Testis (tissue), 3 donors: ENCODE results near the gene CA14. TPM values are rescaled to one million over a fixed set of nuclear protein-coding genes. Genes with fewer than 3 reads are reported as not detected.
"Not testable (repeated sequence)": the region's sequence is repeated elsewhere in the genome, so short reads cannot be mapped to it uniquely, and the experiment has no call there.

ENCODE experiments used
- DNase-seq: peaks from one replicate; pipeline ENCODE4 v3.0.0-alpha.2; 2019
- H3K27ac ChIP-seq, 2 donors: fragments of 200-600 bp; sonication (generic); one replicate each; pipeline ENCODE4 v1.5.1; 2019
- H3K27me3 ChIP-seq: fragments of 200-600 bp; sonication (generic); one replicate; pipeline ENCODE4 v1.5.1; 2019
- H3K36me3 ChIP-seq: fragments of 200-600 bp; sonication (generic); one replicate; pipeline ENCODE4 v1.5.1; 2017; ENCODE audit warnings: low read depth; ENCODE audit errors: missing control alignments
- H3K4me1 ChIP-seq: fragments of 200-600 bp; sonication (generic); one replicate; pipeline ENCODE4 v1.5.1; 2019
- H3K4me3 ChIP-seq, 2 donors: fragments of 200-600 bp; sonication (generic); one replicate each; pipeline ENCODE4 v1.5.1; 2017 to 2019
- H3K9me3 ChIP-seq: fragments of 200-600 bp; sonication (generic); one replicate; pipeline ENCODE4 v1.5.1; 2017
- POLR2A ChIP-seq: fragments of 450-650 bp; IDR thresholded peaks from one replicate; pipeline ENCODE4 v1.6.1; 2017; ENCODE audit warnings: antibody characterized with exemption, mild to moderate bottlenecking, moderate library complexity
- WGBS, 2 donors: methylation state at CpG; one replicate each; pipeline ENCODE4 v1.1.5; 2018; 5-methylcytosine and 5-hydroxymethylcytosine counted together
- intact Hi-C: fragments of 100-400 bp; cut with DNase I; formaldehyde crosslinking; loops from one replicate; pipeline ENCODE4 v1.15.1; 2023; ENCODE audit warnings: low total_unique reads
- polyA plus RNA-seq: library from polyadenylated mRNA; stranded (reverse); fragments of 350-450 nt; fragmentation: Illumina TruSeq; extraction: RNeasy Lipid Tissue Mini Kit (QIAGEN cat#74804); gene quantifications from one replicate; pipeline ENCODE4 v1.2.3, GENCODE V29; 2014; ENCODE audit warnings: low read depth, low replicate concordance; ENCODE audit not compliant: insufficient read depth
- small RNA-seq, 2 donors: library from RNA; depleted of rRNA; stranded (forward); fragments of <200 nt; gene quantifications; one replicate each; pipeline ENCODE3, GENCODE V24; 2016
- total RNA-seq, 2 donors: library from RNA; depleted of rRNA; stranded (reverse); fragments of >200 nt; gene quantifications; one replicate each; pipeline ENCODE4 v1.2.3, GENCODE V29; 2016
- TF ChIP-seq, protein P1 (sequence below), 3 experiments: fragments of 450-650 bp in 2 of 3; fragments of 200-600 bp in 1 of 3; sonication (generic) in 1 of 3; IDR thresholded peaks; one replicate each; pipeline ENCODE4 v1.5.1; 2016 to 2019; ENCODE audit warnings: antibody characterized with exemption in 3 of 3, mild to moderate bottlenecking in 2 of 3, moderate library complexity in 1 of 3

The CA14 gene
- total and polyA plus RNA-seq, 3 donors from 2014 or later: 0.25 to 0.98 TPM; not detected in 1

DNA sequence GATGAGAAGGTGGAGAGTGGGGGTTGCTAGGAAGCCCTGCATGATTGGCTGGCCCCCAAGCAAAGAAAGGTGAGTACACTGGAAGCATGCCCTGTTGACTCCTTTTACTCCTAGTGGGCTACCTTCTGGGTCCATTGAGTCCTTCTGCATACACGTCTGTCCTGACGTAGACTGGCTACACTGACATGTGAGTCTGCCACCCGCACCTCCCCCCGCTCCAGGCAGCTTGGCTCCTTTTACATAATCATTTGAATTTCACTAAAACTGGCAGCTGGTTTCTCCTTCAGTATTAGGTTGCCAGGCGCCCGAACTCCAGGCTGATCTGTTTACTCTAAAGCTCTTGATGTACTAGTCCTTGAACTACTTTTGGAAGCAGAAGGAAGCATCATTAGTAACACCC is 44.8 kb downstream of the CA14 start:
- Histone ChIP-seq H3K4me3 (no peak overlapping the region), H3K9me3 (no peaks in the 10 kb centered on the region), H3K36me3 (no peaks in the 10 kb centered on the region), H3K27ac (peak overlapping the region; percentile 77 to 88), H3K27me3 (no peaks in the 10 kb centered on the region), H3K4me1 (peaks cover 9% of the 10 kb centered on the region)
- intact Hi-C loops: no loop called here
- TF ChIP-seq, protein P1, sequence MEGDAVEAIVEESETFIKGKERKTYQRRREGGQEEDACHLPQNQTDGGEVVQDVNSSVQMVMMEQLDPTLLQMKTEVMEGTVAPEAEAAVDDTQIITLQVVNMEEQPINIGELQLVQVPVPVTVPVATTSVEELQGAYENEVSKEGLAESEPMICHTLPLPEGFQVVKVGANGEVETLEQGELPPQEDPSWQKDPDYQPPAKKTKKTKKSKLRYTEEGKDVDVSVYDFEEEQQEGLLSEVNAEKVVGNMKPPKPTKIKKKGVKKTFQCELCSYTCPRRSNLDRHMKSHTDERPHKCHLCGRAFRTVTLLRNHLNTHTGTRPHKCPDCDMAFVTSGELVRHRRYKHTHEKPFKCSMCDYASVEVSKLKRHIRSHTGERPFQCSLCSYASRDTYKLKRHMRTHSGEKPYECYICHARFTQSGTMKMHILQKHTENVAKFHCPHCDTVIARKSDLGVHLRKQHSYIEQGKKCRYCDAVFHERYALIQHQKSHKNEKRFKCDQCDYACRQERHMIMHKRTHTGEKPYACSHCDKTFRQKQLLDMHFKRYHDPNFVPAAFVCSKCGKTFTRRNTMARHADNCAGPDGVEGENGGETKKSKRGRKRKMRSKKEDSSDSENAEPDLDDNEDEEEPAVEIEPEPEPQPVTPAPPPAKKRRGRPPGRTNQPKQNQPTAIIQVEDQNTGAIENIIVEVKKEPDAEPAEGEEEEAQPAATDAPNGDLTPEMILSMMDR (IDR thresholded peaks at IDR 0.05): no peak
- no peak for TF ChIP-seq POLR2A
- peak; percentile 76 for DNase-seq
- WGBS, 2 donors: 32 to 37% methylated on average over 6 of the region's 6 CpGs

DNA sequence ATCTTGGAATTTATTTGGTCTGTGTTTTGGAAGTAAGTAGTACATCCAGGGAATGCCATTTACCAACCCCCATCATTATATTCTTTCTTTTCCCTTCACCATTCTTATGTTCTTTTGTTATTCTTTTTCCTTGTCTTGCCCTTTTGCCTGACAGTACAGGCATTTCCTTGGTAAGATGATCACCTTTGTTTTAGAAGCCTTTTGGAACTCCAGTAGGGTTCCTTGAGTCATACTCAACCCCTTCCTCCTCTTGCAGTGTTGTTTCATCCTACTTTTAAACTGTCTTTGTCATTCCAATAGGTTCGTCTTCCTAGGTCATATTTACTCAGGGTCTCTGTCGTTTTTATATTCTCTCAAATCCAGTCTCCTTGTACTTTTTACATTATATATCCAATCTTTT is 45.3 kb downstream of the CA14 start:
- H3K27me3 ChIP-seq: no peaks in the 10 kb centered on the region
- no peak for DNase-seq
- no peak overlapping the region for H3K4me3 ChIP-seq
- H3K4me1 ChIP-seq: peaks cover 9% of the 10 kb centered on the region
- no peaks in the 10 kb centered on the region for H3K36me3 ChIP-seq
- H3K9me3 ChIP-seq: no peaks in the 10 kb centered on the region
- TF ChIP-seq POLR2A: no peak
- TF ChIP-seq, protein P1 (IDR thresholded peaks at IDR 0.05): no peak
- intact Hi-C loops: no loop called here
- 66 to 68% methylated on average over 2 of the region's 2 CpGs for WGBS, 2 donors
- H3K27ac ChIP-seq: peak overlapping the region in 1 of 2 donors; percentile 88

DNA sequence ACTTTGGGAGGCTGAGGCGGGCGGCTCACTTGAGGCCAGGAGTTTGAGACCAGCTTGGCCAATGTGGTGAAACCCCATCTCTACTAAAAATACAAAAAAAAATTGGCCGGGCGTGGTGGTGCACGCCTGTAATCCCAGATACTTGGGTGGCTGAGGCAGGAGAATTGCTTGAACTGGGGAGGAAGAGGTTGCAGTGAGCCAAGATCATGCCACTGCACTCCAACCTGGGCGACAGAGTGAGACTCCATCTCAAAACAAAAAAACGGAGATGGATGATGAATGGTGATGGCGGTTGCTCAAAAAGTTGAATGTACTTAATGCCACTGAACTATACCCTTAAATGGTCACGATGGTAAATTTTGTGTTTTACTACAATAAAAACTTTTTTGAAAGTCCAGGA is 51.0 kb downstream of the CA14 start:
- H3K27me3 ChIP-seq, H3K9me3 ChIP-seq, H3K36me3 ChIP-seq, intact Hi-C loops, H3K27ac ChIP-seq, DNase-seq, H3K4me1 ChIP-seq, H3K4me3 ChIP-seq: not testable (repeated sequence)
- 89 to 93% methylated on average over 9 of the region's 9 CpGs for WGBS, 2 donors

DNA sequence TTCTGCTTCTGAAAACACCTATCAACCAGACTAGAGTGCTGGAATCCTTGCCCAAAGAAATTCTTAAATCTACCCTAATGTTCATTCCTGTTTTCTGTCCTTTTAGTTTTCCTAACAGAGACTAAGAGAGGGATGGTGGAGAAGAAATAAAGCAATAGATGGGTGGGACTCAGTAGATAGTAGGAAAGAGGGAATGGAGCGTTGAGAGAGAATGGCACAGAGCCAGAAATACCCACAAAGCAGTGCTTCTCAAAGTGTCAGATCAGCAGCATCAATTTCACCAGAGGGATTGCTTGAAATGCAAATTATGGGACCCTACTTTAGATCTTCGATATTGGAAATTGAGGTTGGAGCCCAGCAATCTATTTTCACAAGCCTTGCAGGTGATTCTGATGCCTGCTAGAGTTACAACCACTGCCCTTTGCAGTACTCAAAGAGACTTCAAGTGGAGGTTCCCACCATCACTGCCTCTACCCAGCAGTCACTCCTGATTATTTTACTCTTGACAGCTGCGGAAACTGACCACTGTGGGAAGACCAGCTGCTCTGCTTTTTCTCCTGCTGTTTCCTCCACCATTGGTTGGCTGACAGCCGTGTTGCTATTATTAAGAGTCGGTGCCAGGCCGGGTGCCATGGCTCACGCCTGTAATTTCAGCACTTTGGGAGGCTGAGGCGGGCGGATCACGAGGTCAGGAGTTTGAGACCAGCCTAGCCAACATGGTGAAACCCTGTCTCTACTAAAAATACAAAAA is 52.4 kb downstream of the CA14 start:
- intact Hi-C loops: no loop called here
- Histone ChIP-seq H3K9me3 (no peaks in the 10 kb centered on the region), H3K36me3 (no peaks in the 10 kb centered on the region), H3K4me1 (no peaks in the 10 kb centered on the region), H3K4me3 (no peak overlapping the region), H3K27me3 (no peaks in the 10 kb centered on the region), H3K27ac (no peak overlapping the region)
- no peak for DNase-seq
- 72 to 84% methylated on average over 7 to 10 of the region's 10 CpGs for WGBS, 2 donors
- no peak for TF ChIP-seq POLR2A
- TF ChIP-seq, protein P1 (IDR thresholded peaks at IDR 0.05): no peak

DNA sequence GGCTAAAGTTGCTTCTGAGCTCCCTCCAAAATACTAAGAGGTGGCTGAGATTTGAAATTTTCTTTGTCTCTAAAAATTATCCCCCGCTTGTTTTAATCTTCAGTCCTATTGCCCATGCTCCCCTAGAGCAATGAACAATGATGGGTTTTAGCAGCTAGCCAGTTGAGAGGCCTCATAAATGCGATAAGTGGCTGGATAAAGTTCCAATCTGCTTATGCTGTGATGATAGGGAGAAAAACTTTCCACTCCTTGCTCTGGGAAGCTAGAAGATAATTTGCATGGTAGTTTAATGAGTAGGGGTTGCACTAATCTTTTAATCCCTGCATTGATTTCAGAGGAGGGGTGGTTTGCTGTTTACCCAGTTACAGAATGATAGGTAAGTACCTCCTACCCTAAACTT is 54.2 kb downstream of the CA14 start:
- intact Hi-C loops: no loop called here
- no peak for TF ChIP-seq POLR2A
- TF ChIP-seq, protein P1 (IDR thresholded peaks at IDR 0.05): no peak
- no peak overlapping the region for H3K4me3 ChIP-seq

More for the DNA sequence above, 54.2 kb downstream of the CA14 start:
- no peak for DNase-seq
- no peaks in the 10 kb centered on the region for H3K9me3 ChIP-seq
- no peaks in the 10 kb centered on the region for H3K27me3 ChIP-seq
- 72 to 77% methylated on average over 2 of the region's 2 CpGs for WGBS, 2 donors
- H3K36me3 ChIP-seq: no peaks in the 10 kb centered on the region
- H3K4me1 ChIP-seq: no peaks in the 10 kb centered on the region
- no peak overlapping the region for H3K27ac ChIP-seq

Small RNAs within 50 kb of the gene (small RNA-seq; reads per million reads assigned to genes)
- 0 reads per million in 2 donors for gene RN7SL480P
- 0 to 0.09 reads per million in 2 donors for gene RNU2-17P

Other genes starting within 250 kb of the CA14 start
- 10 to 100 TPM; 23.1 to 31.5 TPM for gene OTUD7B, start 247.0 kb upstream of the CA14 start, total RNA-seq
- 30.3 TPM for gene OTUD7B, start 247.0 kb upstream of the CA14 start, polyA plus RNA-seq
- 10 to 100 TPM; 50.3 to 50.7 TPM for gene VPS45, start 190.0 kb upstream of the CA14 start, total RNA-seq
- gene VPS45, start 190.0 kb upstream of the CA14 start, polyA plus RNA-seq: 28.4 TPM
- 100 to 1,000 TPM in 1 of 2 donors, 10 to 100 TPM in 1; 83.5 to 175 TPM for gene PLEKHO1, start 107.9 kb upstream of the CA14 start, total RNA-seq
- 283 TPM for gene PLEKHO1, start 107.9 kb upstream of the CA14 start, polyA plus RNA-seq
- 10 to 100 TPM in 1 of 2 donors, 1 to 10 TPM in 1; 8.9 to 10.5 TPM for gene ANP32E, start 21.7 kb upstream of the CA14 start, total RNA-seq
- gene ANP32E, start 21.7 kb upstream of the CA14 start, polyA plus RNA-seq: 11.8 TPM
- gene APH1A, start 11.2 kb downstream of the CA14 start, total RNA-seq: 100 to 1,000 TPM in 1 of 2 donors, 10 to 100 TPM in 1; 64.0 to 102 TPM
- gene APH1A, start 11.2 kb downstream of the CA14 start, polyA plus RNA-seq: 86.2 TPM
- gene C1orf54, start 15.0 kb downstream of the CA14 start, total RNA-seq: 1 to 10 TPM; 2.9 to 7.0 TPM
- gene C1orf54, start 15.0 kb downstream of the CA14 start, polyA plus RNA-seq: 23.7 TPM
- 10 to 100 TPM; 10.3 to 10.6 TPM for gene CIART, start 24.8 kb downstream of the CA14 start, total RNA-seq
- 11.8 TPM for gene CIART, start 24.8 kb downstream of the CA14 start, polyA plus RNA-seq
- 10 to 100 TPM; 43.5 to 45.8 TPM for gene MRPS21, start 36.1 kb downstream of the CA14 start, total RNA-seq
- 72.2 TPM for gene MRPS21, start 36.1 kb downstream of the CA14 start, polyA plus RNA-seq
- 100 to 1,000 TPM in 1 of 2 donors, 10 to 100 TPM in 1; 77.9 to 101 TPM for gene PRPF3, start 63.8 kb downstream of the CA14 start, total RNA-seq
- gene PRPF3, start 63.8 kb downstream of the CA14 start, polyA plus RNA-seq: 59.2 TPM
- gene RPRD2, start 106.4 kb downstream of the CA14 start, total RNA-seq: 10 to 100 TPM; 32.1 to 36.3 TPM
- 38.9 TPM for gene RPRD2, start 106.4 kb downstream of the CA14 start, polyA plus RNA-seq
- gene TARS2, start 229.6 kb downstream of the CA14 start, total RNA-seq: 10 to 100 TPM; 35.7 to 39.7 TPM
- 35.4 TPM for gene TARS2, start 229.6 kb downstream of the CA14 start, polyA plus RNA-seq